Loucy (cell line): Measurements from ENCODE around the gene PTPRN2.

ENCODE experiments used
- EZH2phosphoT487 ChIP-seq: fragments of 200-600 bp; IDR thresholded peaks from 2 replicates; pipeline ENCODE4 v1.6.1; 2018; ENCODE audit warnings: antibody characterized with exemption, mild to moderate bottlenecking, moderate library complexity, borderline replicate concordance
- TF ChIP-seq, protein P1 (sequence below): fragments of 200-600 bp; sonication (generic); conservative IDR thresholded peaks from 2 replicates; pipeline ENCODE4 v1.5.1; 2014; ENCODE audit warnings: mild to moderate bottlenecking, antibody characterized with exemption, low read length

DNA sequence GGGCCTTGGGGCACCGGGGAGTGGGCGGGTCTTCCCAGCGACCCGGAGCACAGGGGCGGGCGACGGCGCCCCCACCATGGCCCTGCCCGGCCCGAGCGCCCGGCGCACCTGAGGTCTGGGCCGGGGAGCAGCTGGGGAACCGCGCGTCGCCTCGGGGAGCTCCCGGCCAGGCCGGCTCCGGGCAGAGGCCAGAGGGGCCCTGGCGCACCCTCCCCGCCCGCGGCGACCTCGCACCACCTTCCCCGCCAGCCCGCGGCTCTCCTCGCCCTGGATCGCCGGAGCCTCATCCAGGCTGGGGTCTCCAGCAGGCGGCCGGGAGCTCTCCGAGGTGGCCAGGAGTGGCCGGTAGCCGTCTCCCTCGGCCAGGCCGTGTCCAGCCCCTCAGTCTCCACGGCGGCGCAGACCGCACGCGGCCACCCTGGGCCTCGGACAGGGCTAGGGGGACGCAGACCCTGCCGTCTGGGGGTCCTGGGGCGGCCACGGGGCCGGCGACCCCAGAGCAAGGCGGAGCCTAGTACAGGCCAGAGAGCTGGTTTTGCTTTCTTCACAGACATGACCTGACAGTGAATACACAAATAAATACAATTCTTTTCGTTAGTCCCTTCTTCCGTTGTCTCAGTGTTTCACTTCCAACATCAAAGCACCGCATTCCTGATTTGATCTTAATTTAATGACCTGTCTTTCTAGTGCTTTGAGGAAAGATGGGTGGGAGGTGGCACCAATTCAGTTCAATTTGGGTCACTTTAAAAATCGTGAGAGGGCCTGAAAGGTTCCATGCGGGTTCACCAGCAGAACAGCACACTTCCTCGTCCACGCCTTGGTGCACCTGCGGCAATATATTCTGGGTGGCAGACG is 893.9 kb downstream of the PTPRN2 start:
- TF ChIP-seq, protein P1, sequence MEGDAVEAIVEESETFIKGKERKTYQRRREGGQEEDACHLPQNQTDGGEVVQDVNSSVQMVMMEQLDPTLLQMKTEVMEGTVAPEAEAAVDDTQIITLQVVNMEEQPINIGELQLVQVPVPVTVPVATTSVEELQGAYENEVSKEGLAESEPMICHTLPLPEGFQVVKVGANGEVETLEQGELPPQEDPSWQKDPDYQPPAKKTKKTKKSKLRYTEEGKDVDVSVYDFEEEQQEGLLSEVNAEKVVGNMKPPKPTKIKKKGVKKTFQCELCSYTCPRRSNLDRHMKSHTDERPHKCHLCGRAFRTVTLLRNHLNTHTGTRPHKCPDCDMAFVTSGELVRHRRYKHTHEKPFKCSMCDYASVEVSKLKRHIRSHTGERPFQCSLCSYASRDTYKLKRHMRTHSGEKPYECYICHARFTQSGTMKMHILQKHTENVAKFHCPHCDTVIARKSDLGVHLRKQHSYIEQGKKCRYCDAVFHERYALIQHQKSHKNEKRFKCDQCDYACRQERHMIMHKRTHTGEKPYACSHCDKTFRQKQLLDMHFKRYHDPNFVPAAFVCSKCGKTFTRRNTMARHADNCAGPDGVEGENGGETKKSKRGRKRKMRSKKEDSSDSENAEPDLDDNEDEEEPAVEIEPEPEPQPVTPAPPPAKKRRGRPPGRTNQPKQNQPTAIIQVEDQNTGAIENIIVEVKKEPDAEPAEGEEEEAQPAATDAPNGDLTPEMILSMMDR: no peak
- no peak for TF ChIP-seq EZH2phosphoT487
